ENCODE data around the gene CFAP43. TPM values are rescaled to one million over a fixed set of nuclear protein-coding genes. Genes with fewer than 3 reads are reported as not detected.

CFAP43 gene
- total and polyA plus RNA-seq, 12 donors, result 0.28 to 4.2 (median 1.3) TPM

- Histone ChIP-seq H3K4me1 (replicated peaks in 1 of 2) (peaks cover 34 to 67% of the 10 kb centered on the region in 2 donors), H3K27me3 (no peaks in the 10 kb centered on the region), H3K4me3 (peak overlapping the region; percentile 45 to 81 (median 68)), H3K27ac (peak overlapping the region; percentile 85 to 99 (median 98)), H3K9me3 (replicated peaks in 1 of 3) (no peaks in the 10 kb centered on the region), H3K36me3 (replicated peaks in 1 of 2) (peaks cover 0 to 34% of the 10 kb centered on the region in 2 donors)
- TF ChIP-seq, protein P1, sequence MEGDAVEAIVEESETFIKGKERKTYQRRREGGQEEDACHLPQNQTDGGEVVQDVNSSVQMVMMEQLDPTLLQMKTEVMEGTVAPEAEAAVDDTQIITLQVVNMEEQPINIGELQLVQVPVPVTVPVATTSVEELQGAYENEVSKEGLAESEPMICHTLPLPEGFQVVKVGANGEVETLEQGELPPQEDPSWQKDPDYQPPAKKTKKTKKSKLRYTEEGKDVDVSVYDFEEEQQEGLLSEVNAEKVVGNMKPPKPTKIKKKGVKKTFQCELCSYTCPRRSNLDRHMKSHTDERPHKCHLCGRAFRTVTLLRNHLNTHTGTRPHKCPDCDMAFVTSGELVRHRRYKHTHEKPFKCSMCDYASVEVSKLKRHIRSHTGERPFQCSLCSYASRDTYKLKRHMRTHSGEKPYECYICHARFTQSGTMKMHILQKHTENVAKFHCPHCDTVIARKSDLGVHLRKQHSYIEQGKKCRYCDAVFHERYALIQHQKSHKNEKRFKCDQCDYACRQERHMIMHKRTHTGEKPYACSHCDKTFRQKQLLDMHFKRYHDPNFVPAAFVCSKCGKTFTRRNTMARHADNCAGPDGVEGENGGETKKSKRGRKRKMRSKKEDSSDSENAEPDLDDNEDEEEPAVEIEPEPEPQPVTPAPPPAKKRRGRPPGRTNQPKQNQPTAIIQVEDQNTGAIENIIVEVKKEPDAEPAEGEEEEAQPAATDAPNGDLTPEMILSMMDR (IDR thresholded peaks at IDR 0.05), result no peak
- peak; percentile 65 to 84 for TF ChIP-seq POLR2A (IDR thresholded peaks at IDR 0.05)
- 0 to 2% (median 1%) methylated on average over 10 to 12 of the region's 12 CpGs for WGBS, 4 donors
- DNase-seq, result peak in 3 of 7 donors; percentile 27 to 64 (median 47)
- intact Hi-C loops (cut with DNase I), result no loop called here
Measured at GRCh38 chr10:104255311-104255981, 23.3 kb upstream of the CFAP43 start.

DNA sequence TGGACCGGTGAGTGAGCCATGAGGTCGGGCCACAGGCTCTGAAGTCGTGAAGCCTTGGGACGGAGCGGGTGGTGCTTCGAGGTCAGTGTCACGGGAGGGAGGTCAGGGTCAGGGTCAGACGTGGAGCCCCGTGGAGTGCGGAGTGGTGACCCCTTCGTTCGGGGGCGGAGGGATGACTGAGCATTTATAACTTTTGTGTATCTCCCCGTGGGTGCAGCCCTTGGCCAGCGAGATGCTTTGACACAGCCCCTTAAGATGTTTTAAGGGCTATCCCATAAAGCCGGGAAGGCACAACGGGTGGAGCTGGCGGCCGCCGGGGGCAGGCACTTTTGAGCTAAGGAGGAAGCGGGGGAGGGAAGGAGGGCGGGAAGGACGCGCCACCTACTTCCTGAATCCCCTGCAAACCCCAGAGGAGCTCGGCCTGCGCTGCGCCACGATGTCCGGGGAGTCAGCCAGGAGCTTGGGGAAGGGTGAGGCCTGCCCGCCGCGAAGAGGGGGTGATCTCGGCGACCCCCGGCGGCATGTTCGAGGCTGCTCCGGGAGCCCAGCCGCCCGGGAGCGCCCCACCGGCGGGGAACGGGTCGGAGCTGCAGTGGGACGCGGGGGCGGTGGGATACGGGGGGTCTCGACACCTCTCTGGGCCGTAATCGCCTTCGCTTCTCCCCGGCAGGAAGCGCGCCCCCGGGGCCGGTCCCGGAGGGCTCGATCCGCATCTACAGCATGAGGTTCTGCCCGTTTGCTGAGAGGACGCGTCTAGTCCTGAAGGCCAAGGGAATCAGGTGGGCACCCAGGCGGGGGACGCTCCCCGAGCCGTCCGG, 22.5 kb upstream of the CFAP43 start, which contains the start of gene GSTO1:
Gene GSTO1, plus strand, starts transcription at position 400 of the 818 bp plus-strand sequence. Its CDS starts 37 bp downstream, at position 437.
- H3K9me3 ChIP-seq (replicated peaks in 1 of 3), result no peaks in the 10 kb centered on the region
- H3K4me3 ChIP-seq, result peak within 1 kb of the TSS; percentile 45 to 81 (median 68)
- peak in 1 of 2 donors; percentile 75 for TF ChIP-seq POLR2A (IDR thresholded peaks at IDR 0.05)
- TF ChIP-seq, protein P1 (IDR thresholded peaks at IDR 0.05), result no peak
- peak within 1 kb of the TSS; percentile 85 to 99 (median 98) for H3K27ac ChIP-seq
- peak; percentile 70 to 91 (median 82) for DNase-seq
- H3K36me3 ChIP-seq (replicated peaks in 1 of 2), result peaks cover 0 to 26% of the 10 kb centered on the region in 2 donors
- intact Hi-C loops (cut with DNase I), result no loop called here
- 0 to 1% (median 1%) methylated on average over 14 to 69 of the region's 69 CpGs for WGBS, 4 donors
- no peaks in the 10 kb centered on the region for H3K27me3 ChIP-seq
- peaks cover 27 to 60% of the 10 kb centered on the region in 2 donors for H3K4me1 ChIP-seq (replicated peaks in 1 of 2)

DNA sequence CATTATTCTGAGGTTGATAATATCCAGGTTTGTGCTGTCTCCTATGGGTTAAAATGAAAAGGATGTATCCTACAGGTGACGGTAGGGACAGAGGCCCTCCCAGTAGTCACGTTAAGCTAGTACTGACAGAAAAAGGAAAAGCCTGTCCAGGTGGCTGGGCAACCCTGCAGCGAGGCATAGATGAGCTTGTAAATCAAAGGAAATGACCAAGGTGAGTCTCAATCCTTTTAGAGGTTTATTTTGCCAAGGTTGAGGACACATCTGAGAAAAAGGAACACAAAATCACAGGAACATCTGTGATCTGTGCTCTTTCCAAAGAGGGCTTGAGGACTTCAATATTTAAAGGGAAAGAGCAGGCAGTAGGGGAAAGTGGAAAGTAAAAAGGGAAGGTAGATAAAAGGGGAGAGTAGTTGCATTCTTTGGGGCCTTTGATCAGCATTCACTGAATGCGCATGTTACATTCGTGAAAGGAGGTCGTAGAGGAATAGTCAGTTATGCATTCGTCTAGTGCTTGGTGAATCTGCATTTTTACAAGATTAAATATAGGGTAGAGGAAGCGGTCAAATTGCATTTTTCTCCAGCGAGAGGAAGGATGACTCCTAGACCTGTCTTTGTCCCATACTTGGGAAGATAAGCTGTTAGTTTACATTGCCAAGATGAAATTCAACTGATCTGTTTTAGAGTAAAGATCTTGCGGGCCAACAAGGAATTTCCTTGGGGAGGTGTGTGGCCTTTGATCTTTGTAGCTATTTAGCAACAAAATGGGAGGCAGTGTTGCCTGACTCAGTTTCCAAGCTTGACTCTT, 21.6 kb upstream of the CFAP43 start:
- WGBS, 4 donors, result 62 to 70% (median 69%) methylated on average over 10 of the region's 10 CpGs
- H3K36me3 ChIP-seq (replicated peaks in 1 of 2), result peaks cover 0 to 17% of the 10 kb centered on the region in 2 donors
- no peaks in the 10 kb centered on the region for H3K9me3 ChIP-seq (replicated peaks in 1 of 3)
- intact Hi-C loops (cut with DNase I), result no loop called here
- no peaks in the 10 kb centered on the region for H3K27me3 ChIP-seq
- peak overlapping the region in 4 of 5 donors; percentile 85 to 99 (median 96) for H3K27ac ChIP-seq
- DNase-seq, result no peak
- peaks cover 27 to 51% of the 10 kb centered on the region in 2 donors for H3K4me1 ChIP-seq (replicated peaks in 1 of 2)
- H3K4me3 ChIP-seq, result peak overlapping the region in 2 of 4 donors; percentile 59 to 76
- no peak for TF ChIP-seq POLR2A (IDR thresholded peaks at IDR 0.05)
- TF ChIP-seq, protein P1 (IDR thresholded peaks at IDR 0.05), result no peak

All from adrenal gland (tissue), 12 donors.